Central memory CD4-positive, alpha-beta T cell (primary cell): ENCODE results near the gene PTPN11.
"Not testable (repeated sequence)": the region's sequence is repeated elsewhere in the genome, so short reads cannot be mapped to it uniquely, and the experiment has no call there.

Experiments used
- DNase-seq: peaks from one replicate; pipeline ENCODE4 v3.0.0; 2022

The PTPN11 gene

DNA sequence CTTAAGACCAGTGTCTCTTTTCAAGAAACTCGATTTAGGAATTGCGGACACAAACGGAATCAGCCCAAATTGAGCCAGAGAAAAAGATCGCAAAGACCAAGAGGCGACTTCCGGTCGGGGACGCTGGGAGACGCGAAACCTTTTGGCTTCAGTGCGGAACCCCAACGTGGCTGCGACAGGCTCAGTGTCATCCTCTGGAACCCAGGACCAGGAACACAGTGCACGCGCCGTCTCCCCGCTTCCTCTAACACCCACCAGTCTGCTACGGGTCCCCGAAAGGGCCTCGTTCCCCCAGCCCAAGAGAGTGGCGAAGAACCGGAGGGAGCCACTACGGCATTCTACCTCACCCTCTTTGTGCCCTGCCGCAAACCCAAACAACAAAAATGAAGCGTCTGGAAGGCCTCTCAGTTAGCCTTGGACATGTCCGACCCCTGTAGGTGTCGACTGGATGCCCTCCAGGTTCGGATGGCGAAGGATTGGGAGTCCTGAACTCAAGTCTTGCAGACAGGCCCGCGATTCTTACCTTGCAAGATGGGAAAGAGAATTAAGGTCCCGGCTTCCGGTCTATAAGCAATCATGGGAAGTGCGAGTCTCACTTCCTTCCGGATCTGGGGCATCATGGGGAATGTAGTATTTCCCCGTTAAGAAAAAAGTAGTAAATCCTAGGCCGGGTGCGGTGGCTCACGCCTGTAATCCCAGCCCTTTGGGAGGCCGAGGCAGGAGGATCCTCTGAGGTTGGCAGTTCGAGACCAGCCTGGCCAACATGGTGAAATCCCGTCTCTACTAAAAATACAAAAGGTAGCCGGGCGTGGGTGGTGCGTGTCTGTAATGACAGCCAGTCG, 9.5 kb upstream of the PTPN11 start, which contains the start of gene RPL6:
RPL6 (minus strand) TSS at position 542 of the 842 bp plus-strand sequence. CDS start 949 bp downstream, outside the sequence.
- DNase-seq, result peak; percentile 83

DNA sequence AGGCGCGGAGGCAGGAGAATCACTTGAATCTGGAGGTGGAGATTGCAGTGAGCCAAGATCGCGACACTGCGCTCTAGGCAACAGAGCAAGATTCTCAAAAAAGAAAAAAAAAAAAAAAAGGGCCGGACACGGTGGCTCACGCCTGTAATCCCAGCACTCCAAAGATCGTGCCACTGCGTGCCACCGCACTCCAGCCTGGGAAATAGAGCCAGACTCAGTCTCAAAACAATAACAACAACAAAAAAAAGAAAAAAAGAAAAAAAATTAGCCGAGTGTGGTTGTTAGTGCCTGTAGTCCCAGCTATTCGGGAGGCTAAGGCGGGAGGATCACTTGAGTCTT, 8.9 kb upstream of the PTPN11 start:
- DNase-seq, result no peak

DNA sequence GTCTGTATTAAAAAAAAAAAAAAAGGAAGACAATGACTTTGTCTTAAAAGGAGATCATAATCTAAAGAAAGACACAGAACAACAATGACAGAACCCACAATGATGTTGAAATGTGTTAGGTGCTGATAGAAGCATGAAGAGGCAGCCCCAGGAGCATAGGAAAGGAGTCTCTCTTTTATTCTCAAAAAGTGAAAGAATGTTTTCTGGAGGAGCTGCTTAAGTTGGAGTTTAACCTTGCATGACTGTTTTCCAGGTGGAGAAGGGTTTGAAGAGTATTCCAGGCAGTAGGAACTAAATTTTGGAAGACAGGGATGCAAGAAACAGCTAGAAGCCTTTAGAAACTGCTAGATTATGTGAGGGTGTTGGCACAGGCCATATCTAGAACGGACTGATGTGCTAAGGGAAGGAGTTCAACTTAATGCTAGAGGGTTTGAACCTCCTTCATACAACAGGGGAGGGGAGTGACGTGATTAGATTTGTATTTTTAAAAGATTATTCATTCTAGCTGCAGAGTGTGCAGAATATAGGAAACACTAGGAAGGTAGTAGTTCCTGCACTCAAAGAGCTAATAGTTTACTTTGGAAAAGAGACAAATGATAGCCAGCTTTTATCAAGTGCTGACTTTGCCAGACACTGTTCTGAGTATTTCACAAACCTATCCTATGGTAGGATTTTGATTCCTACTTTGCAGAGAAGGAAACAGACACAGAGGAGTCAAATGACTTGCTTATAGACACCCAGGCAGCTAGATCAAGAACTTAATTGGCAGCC, 4.7 kb upstream of the PTPN11 start:
- DNase-seq, result no peak

DNA sequence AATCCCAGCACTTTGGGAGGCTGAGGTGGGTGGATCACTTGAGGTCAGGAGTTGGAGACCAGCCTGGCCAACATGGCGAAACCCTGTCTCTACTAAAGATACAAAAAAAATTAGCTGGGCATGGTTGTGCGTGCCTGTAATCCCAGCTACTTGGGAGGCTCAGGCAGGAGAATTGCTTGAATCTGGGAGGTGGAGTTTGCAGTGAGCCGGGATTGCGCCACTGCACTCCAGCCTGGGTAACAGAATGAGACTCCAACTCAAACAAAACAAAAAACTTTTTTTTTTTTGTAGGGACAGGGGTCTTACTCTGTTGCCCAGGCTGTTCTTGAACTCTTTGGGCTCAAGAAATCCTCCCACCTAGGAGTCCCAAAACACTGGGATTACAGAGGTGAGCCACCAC, 3.3 kb upstream of the PTPN11 start:
- not testable (repeated sequence) for DNase-seq

DNA sequence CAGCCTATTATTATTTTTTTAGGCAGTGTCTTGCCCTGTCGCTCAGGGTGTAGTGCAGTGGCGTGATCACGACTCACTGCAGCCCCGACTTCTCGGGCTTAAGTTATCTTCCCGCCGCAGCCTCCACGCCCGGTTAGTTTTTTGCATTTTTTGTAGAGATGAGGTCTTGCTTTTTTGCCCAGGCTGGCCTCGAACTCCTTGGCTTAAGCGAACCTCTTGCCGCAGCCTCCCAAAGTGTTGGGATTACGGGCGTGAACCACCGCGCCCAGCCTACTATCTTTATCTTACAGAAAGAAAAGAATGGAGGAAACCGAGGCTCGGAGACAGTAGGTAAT, 507 bp upstream of the PTPN11 start:
- DNase-seq, result no peak

DNA sequence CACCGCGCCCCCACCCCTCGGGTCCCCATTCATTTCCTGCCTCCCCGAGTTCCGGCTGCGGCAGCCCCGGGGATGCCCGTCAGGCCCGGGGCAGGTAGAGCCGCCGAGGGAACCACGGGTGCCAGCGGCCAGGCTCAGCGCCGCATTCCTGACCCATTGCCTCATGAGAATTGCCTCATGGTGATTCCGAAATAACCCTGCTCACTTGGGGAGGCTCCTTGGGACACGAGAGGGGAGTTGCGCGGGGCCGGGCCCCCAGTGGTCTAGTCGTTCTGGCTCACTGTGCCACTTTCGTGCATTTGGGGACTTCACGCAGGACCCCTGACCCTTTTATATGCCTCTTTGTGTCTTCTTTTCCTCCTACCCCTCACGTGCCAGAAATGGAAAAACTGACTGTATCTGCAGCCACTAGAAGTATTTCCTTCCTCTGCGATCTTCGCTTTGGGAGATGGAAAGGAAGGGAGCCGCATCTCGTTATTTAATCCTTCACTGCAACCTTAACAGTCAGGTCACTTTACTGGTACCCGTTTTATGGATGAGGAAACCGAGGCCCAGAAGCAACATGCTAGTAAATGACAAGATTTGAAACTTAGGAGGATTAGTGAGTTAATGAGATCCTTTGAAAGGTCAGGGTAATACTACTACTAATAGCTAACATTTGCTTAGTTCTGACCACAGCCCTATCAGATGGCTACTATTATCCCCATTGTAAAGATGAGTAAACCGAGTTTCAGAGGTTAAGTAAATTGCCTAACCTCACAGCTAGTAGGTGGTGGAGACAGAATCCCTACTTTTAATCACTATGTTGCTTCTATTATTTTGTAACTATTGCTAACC, 768 bp downstream of the PTPN11 start:
- no peak for DNase-seq

DNA sequence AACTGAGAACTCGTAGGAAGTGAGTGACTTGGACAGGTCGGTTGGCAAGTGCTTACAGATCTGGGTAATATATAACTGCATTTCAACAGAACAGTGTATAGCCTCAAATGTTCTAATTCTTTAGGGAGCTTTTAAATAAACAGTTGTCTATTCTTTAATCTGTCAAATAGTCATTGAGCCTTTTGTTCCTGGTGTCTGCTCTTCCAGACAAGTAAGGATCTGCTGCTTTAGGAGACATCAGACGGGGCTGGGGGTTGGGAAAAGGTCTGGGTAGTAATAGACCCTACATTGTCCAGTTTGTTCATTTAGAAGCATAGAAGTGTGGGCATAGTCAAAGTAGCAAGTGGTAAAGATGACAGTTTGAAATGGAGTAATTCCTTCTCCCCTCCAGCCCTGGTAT, 2.0 kb downstream of the PTPN11 start:
- DNase-seq, result no peak

DNA sequence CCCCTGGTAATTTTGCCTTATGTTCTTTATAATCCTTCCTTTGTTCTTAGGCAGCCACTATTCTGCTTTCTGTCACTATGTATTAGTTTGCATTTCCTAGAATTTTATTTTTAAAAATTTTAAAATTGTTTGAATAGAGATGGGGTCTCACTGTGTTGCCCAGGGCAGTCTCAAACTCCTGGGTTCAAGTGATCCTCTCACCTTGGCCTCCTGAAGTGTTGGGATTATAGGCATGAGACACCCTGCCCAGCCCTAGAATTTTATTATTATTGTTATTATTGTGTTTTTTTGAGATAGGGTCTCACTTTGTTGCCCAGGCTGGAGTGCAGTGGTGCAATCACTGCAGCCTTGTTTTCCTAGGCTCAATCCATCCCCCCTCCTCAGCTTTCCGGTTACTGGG, 2.6 kb downstream of the PTPN11 start:
- no peak for DNase-seq

DNA sequence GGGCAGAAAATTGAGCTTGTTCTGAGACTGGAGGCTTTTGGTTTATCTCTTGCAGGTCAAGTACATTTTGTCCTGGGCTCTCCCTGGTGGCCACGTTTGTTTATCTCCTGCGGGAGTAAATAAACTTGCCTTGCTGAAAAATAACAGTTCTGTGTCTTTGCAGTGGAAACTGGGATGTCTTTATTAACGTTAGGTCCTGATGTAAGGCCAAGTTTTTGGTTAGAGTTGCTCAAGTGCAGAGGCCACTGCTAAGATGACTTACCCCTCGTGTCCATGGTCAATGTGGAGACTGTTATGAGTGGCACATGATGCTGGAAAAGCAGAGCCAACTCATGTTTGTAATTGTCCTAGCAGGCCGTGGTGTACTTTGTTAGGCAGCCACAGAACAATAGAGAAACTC, 3.8 kb downstream of the PTPN11 start:
- DNase-seq, result no peak

DNA sequence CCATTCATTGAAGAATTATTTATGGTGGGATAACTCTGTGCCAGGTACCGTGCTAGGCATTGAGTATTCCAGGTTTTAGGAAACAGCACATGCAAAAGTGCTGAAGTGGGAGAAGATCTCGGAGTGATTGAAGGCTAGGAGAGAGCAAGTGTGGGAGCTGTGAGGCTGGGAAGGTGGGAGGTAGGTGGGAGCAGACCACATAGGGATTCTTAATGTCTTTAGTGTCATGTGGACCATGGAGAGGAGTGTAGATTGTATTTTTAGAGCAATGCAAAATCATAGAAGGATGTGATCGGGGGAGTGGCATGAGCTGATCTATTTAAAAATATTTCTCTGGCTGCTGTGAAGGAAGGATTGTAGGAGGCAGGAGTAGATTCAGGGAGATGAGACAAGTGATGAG, 5.4 kb downstream of the PTPN11 start:
- DNase-seq, result no peak

DNA sequence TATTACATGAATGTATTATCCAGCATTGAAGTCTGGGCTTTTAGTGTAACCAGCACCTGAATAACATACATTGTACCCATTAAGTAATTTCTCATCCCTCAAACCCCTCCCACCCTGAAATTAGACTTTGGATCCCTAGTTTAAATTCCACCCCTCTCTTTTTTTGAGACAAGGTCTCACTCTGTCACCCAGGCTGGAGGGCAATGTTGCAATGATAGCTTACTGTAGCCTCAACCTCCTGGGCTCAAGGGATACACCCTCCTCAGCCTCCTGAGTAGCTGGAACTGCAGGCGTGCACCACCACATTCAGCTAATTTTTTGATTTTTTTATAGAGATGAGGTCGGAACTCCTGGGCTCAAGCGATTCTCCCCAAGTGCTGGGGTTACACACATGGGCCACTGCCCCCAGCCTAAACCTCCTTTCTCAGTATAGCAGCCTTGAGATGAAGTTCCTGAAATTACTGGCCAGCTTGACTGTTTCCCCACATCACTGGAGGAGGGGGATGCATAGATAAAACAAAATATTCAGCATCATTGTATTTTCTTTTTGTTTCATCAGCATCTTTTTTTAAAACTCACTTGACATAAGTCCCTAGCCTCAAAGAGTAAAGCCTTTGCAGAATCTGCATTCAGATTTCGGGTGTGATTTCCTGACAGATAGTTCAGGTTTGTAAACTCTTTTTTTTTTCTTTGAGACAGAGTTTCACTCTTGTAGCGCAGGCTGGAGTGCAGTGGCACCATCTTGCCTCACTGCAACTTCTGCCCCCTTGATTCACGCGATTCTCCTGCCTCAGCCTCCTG, 7.0 kb downstream of the PTPN11 start:
- DNase-seq, result no peak

DNA sequence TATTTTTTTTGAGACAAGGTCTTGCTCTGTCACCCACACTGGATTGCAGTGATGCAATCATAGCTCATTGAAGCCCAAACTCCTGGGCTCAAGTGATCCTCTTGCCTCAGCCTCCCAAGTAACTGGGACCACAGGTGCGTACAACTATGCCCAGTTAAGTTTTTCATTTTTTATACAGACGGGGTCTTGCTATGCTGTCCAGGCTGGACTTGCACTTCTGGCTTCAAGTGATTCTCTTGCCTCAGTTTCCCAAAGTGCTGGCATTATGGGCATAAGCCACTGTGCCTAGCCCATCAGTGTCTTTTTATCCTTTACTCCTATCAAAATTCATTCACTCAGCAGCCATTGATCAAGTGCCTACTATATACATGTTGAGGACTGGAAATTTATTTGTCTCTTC, 9.0 kb downstream of the PTPN11 start:
- DNase-seq, result no peak

DNA sequence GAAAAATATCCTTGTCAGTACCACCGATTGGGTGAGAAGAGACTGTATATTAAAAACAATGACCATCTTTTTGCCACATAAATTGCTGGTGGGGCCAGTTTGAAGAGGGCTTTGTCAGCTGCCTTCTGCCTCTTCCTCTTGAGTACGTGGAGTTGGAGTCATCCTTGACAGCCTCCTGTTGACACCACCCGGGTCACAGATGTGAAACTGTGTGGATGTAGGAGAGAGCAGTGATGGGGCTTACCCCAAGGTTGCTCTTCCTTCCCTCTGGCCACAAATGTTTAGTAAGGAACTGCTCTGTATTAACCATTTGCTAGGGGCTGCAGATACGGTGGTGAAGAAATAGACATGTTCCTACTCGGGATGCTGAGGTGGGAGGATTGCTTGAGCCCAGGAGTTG, 12.2 kb downstream of the PTPN11 start:
- DNase-seq, result no peak

DNA sequence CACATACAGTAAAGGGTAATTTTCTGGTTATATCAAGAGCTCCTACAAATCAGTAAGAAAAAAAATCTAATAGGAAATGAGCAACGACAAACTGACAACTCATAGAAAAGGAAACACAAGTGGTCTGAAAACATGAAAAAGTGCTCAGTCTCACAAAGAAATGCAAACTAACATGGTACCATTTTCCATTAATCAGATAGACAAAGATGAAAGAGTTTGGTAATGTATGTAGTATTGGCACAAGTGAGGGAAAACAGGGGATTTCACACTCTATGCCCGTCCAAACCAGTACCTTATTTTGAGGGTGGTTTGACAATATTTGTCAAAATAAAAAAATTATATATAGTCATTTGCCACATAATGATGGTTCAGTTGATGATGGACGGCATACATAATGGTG, 13.2 kb downstream of the PTPN11 start:
- no peak for DNase-seq

DNA sequence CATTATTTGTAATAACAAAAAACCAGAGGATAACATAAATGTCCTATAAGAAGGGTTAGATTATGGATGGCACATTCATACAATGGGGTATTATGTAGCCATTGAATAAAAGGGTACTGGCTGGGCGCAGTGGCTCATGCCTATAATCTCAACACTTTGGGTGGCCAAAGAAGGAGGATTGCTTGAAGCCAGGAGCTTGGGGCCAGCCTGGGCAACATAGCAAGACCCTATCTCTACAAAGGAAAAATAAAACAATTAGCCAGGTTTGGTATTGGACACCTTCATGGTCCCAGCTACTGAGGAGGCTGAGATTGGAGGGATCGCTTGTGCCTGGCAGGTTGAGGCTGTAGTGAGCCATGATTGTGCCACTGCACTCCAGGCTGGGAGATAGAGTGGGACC, 14.8 kb downstream of the PTPN11 start:
- no peak for DNase-seq

DNA sequence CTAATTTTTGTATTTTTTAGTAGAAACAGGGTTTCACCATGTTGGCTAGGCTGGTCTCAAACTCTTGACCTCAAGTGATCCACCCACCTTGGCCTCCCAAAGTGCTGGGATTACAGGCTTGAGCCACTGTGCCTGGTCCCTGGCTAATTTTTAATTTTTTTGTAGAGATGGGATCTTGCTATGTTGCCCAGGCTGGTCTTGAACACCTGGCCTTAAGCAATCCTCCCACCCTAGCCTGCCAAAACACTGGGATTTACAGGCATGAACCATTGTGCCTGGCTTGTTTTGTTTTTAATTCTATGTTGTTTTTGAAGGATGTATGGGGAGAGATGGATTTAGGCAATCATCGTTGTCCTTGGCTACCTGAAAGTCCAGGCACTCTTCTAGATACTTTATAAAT, 19.9 kb downstream of the PTPN11 start:
- DNase-seq, result not testable (repeated sequence)

DNA sequence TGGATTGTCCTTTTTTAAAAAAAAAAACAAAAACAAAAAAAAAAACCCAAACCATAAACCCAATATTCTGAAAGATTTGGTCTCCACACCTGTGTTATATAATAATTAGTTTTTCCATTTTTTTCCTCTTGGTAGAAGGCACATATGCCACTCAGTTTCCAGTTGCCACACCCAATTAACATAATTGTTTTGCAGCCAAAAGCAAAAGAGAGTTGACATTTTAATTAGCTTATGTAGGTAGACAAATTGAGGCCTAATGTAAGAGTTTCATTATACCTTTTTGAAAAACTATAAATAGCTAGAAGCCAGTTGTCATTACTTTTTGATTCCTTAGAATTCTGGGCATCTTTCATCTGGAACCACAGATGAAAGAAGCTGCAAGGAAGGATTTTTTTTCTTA, 21.0 kb downstream of the PTPN11 start:
- DNase-seq, result no peak

DNA sequence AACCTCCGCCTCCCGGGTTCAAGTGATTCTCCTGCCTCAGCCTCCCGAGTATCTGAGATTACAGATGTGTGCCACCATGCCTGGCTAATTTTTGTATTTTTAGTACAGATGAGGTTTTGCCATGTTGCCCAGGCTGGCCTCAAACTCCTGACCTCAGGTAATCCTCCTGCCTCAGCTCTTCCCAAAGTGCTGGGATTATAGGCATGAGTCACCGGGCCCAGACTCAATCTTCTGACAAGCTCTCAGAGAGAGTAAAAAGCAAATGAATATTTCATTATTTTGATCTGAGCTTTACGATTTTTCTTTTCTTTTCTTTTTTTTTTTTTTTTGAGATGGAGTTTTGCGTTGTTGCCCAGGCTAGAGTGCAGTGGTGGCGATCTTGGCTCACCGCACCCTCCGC, 21.9 kb downstream of the PTPN11 start:
- not testable (repeated sequence) for DNase-seq

DNA sequence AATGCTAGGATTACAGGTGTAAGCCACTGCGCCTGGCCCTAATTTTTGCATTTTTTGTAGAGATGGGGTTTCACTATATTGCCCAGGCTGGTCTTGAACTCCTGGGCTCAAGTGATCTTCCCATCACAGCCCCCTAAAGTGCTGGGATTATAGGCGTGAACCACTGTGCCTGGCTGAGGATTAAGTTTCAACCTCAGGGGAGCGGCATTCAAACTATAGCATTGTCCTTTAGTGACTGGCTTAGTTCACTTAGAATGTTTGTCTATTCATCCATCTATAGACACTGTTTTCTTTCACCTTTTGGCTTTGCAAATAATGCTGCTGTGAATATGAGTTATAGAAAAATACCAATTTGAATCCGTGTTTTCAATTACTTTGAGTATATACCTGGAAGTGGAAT, 25.2 kb downstream of the PTPN11 start:
- DNase-seq, result no peak

DNA sequence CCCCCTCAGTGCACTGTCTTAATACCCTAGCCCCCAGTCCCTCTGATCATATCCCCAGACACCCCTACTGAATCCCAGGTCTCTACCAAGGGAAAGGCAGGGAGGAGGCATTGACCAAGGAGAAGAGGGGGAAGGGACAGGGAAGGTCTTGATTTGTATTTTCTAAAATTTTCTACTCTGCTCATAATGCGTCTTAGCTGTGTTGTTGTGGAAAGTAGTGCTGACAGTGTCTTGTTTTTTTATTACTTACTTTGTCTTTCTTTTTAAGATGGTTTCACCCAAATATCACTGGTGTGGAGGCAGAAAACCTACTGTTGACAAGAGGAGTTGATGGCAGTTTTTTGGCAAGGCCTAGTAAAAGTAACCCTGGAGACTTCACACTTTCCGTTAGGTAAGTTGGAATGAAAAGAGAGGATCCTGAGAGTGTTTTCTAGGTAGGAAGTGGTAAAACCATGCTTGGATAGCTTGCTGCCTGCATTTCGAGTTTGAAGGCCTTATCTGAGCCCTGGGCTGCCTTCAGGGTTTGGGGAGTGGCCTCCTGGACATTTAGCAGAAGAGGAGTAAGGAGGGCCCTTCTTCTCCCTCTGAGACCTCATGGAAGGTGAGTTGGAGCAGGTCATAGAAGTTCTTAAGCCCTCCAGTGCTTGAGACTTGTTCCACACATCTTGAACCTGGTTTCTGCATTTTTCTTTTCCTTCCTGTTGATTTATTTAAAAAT, 27.4 kb downstream of the PTPN11 start:
- no peak for DNase-seq

DNA sequence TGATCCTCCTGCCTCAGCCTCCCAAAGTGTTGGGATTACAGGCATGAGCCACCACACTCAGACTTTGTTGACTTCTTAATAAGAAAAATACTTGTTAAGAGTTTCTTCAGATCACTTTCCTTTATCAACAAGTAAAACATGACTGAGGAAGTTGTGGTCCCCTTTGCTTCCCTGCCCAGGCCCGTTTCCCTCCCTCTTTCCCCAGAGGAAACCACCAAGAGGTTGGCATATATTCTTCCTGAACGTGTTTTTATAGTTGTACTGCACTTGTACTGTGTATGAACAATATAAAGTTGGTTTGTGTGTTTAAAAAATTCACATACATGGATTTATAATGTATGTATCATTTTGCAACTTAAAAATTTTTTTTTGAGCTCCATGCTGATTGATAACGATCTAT, 28.4 kb downstream of the PTPN11 start:
- DNase-seq, result no peak

DNA sequence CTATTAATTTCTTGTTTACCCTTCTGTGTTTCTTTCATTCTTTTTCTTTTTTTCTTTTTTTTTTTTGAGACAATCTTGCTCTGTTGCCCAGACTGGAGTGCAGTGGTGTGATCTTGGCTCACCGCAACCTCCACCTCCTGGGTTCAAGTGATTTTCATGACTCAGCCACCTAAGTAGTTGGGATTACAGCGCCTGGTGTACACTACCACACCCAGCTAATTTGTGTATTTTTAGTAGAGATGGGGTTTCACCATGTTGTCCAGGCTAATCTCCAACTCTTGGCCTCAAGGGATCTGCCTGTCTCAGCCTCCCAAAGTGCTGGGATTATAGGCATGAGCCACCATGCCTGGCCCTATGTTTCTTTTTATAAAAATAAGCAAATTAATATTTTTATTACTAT, 29.4 kb downstream of the PTPN11 start:
- DNase-seq, result not testable (repeated sequence)
